ENCODE measurements around the gene PROK1.
A peak's percentile ranks its signal among the peaks of the same experiment; 100 is the strongest.
"Not testable (repeated sequence)": the region's sequence is repeated elsewhere in the genome, so short reads cannot be mapped to it uniquely, and the experiment has no call there.

PROK1 gene

GRCh38 chr1:110433213-110433612, 17.7 kb upstream of the PROK1 start:
- FAIRE-seq, result no peak
- no peak for DNase-seq (ENCODE audit: insufficient read length, low spot score)

- DNase-seq (ENCODE audit: insufficient read length, low spot score) (peak; percentile 48), FAIRE-seq (no peak)
These were observed 17.1 kb upstream of the PROK1 start for GRCh38 chr1:110433803-110434202.

- FAIRE-seq (no peak), DNase-seq (ENCODE audit: insufficient read length, low spot score) (no peak)
These were observed 16.0 kb upstream of the PROK1 start for GRCh38 chr1:110434946-110435345.

GRCh38 chr1:110436635-110437034, 14.3 kb upstream of the PROK1 start:
- FAIRE-seq (no peak), DNase-seq (ENCODE audit: insufficient read length, low spot score) (peak; percentile 41)

GRCh38 chr1:110437645-110438299, 13.2 kb upstream of the PROK1 start:
- FAIRE-seq; DNase-seq (ENCODE audit: insufficient read length, low spot score): not testable (repeated sequence)

- FAIRE-seq (no peak), DNase-seq (ENCODE audit: insufficient read length, low spot score) (no peak)
These were observed 12.1 kb upstream of the PROK1 start for GRCh38 chr1:110438893-110439292.

- FAIRE-seq; DNase-seq (ENCODE audit: insufficient read length, low spot score): not testable (repeated sequence)
These were observed 11.1 kb upstream of the PROK1 start for GRCh38 chr1:110439873-110440272.

GRCh38 chr1:110440877-110441276, 10.1 kb upstream of the PROK1 start:
- FAIRE-seq (no peak), DNase-seq (ENCODE audit: insufficient read length, low spot score) (no peak)

- no peak for FAIRE-seq
- DNase-seq (ENCODE audit: insufficient read length, low spot score), result no peak
These were observed 9.1 kb upstream of the PROK1 start for GRCh38 chr1:110441888-110442287.

GRCh38 chr1:110443451-110443850, 7.5 kb upstream of the PROK1 start:
- FAIRE-seq (no peak), DNase-seq (ENCODE audit: insufficient read length, low spot score) (no peak)

GRCh38 chr1:110444561-110444960, 6.4 kb upstream of the PROK1 start:
- FAIRE-seq (no peak), DNase-seq (ENCODE audit: insufficient read length, low spot score) (no peak)

- FAIRE-seq (no peak), DNase-seq (ENCODE audit: insufficient read length, low spot score) (no peak)
These were observed 993 bp upstream of the PROK1 start for GRCh38 chr1:110449661-110450651.

GRCh38 chr1:110452330-110452729, 1.4 kb downstream of the PROK1 start:
- FAIRE-seq, result no peak
- DNase-seq (ENCODE audit: insufficient read length, low spot score), result no peak

- no peak for FAIRE-seq
- no peak for DNase-seq (ENCODE audit: insufficient read length, low spot score)
These were observed 2.9 kb downstream of the PROK1 start for GRCh38 chr1:110453829-110454228.

- no peak for DNase-seq (ENCODE audit: insufficient read length, low spot score)
- no peak for FAIRE-seq
These were observed 3.4 kb downstream of the PROK1 start for GRCh38 chr1:110454328-110454727.

- FAIRE-seq (no peak), DNase-seq (ENCODE audit: insufficient read length, low spot score) (no peak)
These were observed 4.2 kb downstream of the PROK1 start for GRCh38 chr1:110455151-110455550.

GRCh38 chr1:110457206-110457605, 6.3 kb downstream of the PROK1 start:
- DNase-seq (ENCODE audit: insufficient read length, low spot score) (no peak), FAIRE-seq (no peak)

- no peak for FAIRE-seq
These were observed 9.6 kb downstream of the PROK1 start for GRCh38 chr1:110460253-110461220.

GRCh38 chr1:110462093-110462492, 11.1 kb downstream of the PROK1 start:
- DNase-seq (ENCODE audit: insufficient read length, low spot score) (no peak), FAIRE-seq (no peak)

More at GRCh38 chr1:110460253-110461220, 9.6 kb downstream of the PROK1 start:
- DNase-seq (ENCODE audit: insufficient read length, low spot score), result peak; percentile 55

- FAIRE-seq, result no peak
- DNase-seq (ENCODE audit: insufficient read length, low spot score), result no peak
These were observed 12.0 kb downstream of the PROK1 start for GRCh38 chr1:110462964-110463363.

- DNase-seq (ENCODE audit: insufficient read length, low spot score) (no peak), FAIRE-seq (no peak)
These were observed 12.8 kb downstream of the PROK1 start for GRCh38 chr1:110463725-110464124.
